Left renal cortex interstitium (tissue), 4 donors: Measurements from ENCODE around the gene FAM98C. TPM values are rescaled to one million over a fixed set of nuclear protein-coding genes. Genes with fewer than 3 reads are reported as not detected.
A peak's percentile ranks its signal among the peaks of the same experiment; 100 is the strongest.
"Not testable (repeated sequence)": the region's sequence is repeated elsewhere in the genome, so short reads cannot be mapped to it uniquely, and the experiment has no call there.

Experiments used
- DNase-seq, 4 donors: peaks; one replicate each; pipeline ENCODE4 v3.0.0-alpha.2; 2013; ENCODE audit warnings: low read depth in 4 of 4, low spot score in 2 of 4, missing footprints in 1 of 4
- polyA plus RNA-seq, 4 donors: library from polyadenylated mRNA; unstranded; fragments of 120-200 nt; gene quantifications; one replicate each; pipeline ENCODE4 v1.2.1, GENCODE V29; 2013; ENCODE audit not compliant: insufficient read length in 4 of 4

Gene FAM98C
- polyA plus RNA-seq, 4 donors, result 12.2 to 20.2 (median 18.6) TPM

DNA sequence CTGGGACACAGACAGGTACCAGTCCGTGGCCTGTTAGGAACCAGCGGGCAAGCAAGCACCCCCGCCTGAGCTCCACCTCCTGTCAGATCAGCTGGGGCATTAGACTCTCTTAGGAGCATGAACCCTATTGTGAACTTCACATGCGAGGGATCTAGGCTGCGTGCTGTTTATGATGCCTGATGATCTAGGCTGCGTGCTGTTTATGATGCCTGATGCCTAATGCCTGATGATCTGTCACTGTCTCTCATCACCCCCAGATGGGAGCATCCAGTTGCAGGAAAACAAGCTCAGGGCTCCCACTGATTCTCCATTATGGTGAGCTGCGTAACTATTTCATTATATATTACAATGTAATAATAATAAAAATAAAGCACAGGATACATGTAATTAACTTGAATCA is 19.5 kb downstream of the FAM98C start:
- DNase-seq, result no peak

DNA sequence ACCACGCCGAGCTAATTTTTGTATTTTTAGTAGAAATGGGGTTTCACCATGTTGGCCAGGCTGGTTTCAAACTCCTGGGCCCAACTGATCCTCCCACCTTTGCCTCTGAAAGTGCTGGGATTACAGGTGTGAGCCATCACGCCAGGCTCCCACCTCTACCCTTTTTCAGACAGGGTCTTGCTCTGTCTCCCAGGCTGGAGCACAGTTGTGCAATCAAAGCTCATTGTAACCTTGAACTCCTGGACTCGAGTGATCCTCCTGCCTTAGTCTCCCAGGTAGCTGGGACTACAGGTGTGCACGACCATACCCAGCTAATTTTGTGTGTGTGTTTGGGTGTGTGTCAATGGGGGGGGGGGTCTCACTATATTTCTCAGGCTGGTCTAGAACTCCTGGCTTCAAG is 21.4 kb downstream of the FAM98C start:
- no peak for DNase-seq

DNA sequence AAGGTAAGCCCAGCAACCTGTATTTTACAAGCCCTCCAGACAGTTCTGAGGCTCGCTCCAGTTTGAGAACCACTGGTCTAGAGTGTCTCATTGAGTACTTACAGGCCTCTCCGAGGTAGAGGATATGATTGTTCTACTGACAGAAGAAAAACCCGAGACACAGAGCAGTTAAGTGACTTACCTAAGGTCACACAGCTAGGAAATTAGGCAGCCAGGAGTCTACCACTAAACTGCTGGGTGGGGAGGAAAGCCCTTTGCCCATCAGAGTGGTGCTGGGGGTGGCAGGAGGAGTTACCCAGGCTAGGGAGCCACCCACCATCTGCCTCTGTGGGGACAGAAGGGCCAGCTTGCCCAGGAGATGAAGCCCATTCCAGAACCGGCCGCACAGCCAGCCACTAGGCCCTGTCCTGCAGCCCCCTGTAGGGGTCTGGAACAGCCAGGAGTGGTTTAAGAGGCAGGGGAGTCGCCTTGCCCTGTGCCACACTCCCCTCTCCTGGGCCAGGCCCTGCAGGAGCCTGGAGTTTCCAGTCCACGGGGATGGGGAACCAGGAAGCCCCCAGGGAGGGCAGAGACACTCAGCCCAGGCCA is 22.4 kb downstream of the FAM98C start:
- no peak for DNase-seq

DNA sequence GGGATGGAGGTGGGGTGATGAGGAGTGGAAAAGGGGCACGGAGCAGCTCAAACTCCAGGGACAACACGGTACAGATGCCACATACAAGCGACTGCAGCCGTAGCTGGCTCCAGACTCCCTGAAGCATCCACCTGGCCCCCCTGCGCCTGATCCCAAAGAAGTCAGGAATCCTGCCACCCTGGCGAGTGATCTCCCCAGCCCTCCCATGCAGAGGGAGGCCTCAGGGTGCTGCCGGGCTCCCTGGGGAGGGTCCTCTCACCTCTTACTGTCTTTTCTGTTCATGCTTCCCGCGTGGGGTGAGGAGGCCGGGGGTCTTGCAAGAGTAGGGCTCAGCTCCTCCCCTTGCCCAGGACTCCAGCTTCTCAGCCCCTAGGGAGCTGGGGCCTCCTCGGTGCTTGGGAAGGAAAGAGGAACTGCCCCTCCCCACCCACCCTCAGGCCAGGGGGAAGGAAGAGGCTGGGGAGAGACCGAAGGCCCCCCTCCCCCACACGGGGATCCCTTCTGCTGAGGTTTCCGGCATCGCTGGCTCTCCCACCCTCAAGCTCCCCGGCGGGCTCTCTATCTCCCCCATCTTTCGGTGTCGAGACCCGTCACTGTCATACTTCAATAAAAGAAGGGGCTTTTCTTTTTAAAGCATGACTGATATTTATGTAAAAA is 23.0 kb downstream of the FAM98C start, which contains the start of gene RASGRP4:
RASGRP4 (minus strand) TSS at position 410 of the 657 bp plus-strand sequence; CDS start at position 282, 128 bp downstream.
- DNase-seq, result no peak

DNA sequence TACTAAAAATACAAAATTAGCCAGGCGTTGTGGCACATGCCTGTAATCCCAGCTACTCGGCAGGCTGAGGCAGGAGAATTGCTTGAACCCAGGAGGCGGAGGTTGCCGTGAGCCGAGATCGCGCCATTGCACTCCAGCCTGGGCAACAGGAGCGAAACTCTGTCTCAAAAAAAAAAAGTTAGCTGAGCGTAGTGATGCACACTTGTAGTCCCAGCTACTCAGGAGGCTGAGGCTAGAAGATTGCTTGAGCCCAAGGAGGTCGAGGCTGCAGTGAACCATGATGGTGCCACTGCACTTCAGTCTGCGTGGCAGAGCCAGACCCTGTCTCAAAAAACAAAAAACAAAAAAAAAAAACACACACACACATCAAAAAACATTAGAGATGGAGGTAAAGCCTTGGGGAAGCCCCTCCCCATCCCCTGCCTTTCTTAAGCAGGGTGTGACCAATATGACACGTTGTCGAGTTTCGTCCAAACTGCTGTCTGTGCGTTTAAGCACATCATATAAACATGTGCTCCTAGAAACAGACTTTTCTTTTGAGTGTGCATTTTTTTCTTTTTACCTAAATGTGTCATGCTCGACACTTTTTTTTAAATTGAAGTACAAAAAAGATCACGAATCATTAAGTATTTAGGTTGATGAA is 24.3 kb downstream of the FAM98C start:
- not testable (repeated sequence) for DNase-seq

DNA sequence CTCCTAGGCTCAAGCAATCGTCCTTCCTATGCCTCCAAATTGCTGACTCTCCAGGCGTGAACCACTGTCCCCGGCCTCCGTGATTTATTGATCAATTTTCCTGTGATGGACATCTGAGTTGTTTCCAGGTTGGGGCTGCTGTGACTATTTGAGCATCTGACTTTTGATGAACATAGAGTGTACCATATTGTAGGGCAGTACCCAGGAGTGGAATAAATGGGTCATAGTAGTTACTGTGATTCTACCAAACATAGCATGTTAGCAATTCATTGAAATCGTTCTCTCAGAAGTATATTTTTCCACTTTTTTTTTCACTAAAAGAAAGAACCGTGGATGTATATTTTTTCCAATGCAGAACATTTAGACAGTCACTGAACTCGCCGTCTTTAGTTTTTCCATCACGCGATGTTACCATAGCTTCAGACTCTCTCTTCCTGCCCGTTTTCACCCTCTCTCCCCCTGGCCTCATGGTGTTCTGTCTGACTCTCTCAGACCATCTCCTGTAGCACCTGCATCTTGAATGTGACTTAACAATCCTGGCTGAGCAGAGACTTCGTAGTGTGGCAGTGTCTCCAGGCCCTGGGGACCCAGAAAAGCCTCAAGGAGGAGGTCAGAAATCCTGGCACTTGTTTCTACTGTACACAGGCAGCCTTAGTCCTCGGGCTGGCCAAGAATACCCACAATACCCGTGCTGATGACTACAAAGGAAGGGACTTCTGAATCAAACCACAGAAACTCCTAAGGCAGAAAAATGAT is 26.3 kb downstream of the FAM98C start:
- no peak for DNase-seq

DNA sequence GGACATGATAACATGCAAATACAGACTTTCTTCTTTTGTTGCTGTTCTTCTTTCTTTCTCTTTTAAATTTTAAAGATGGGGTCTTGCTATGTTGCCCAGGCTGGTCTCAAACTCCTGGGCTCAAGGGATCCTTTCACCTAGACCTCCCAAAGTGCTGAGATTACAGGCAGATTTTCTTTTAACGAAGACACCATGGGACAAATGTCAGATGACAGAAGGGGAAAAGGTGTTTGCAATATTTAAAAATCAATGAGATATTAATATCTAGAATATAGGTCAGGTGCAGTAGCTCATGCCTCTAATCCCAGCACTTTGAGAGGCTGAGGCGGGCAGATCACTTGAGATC is 26.9 kb downstream of the FAM98C start:
- DNase-seq, result no peak

DNA sequence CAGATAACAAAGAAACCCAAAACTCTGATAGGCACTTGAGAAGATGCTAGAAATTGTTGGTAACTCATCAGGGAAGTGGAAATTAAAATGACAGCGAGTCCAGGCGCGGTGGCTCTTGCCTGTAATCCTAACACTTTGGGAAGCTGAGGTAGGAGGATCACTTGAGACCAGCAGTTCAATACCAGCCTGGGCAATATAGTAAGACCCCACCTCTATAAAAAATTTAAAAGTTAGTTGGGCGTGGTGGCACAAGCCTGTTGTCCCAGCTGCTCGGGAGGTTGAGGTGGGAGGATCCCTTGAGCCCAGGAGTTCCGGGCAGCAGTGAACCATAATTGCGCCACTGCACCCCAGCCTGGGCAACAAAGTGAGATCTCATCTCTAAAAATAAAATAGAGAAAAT is 28.0 kb downstream of the FAM98C start:
- no peak for DNase-seq

DNA sequence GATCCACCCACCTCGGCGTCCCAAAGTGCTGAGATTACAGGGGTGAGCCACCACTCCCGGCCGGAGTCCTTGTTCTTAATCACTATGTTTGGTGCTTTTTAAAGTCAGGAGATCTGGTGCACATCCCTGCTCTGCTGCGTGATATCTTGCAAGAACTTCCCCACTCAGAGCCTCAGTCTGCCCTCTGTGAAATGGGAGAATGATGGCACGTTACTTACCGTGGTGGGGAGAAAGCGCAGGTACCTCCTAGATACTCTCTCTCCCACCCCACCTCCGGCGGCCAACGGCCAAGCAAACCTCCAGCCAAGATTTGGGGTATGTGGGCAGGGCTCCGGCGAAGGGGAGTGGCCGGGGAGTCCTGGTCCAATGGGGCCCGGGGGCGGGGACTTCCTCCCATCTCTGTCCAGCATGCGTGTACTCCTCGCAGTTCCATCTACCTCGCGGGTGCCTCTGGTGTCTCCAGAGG is 30.4 kb downstream of the FAM98C start, which contains the start of gene RYR1:
RYR1 (plus strand) TSS at position 424 of the 466 bp plus-strand sequence. CDS start 139 bp downstream, outside the sequence.
- DNase-seq, result no peak

DNA sequence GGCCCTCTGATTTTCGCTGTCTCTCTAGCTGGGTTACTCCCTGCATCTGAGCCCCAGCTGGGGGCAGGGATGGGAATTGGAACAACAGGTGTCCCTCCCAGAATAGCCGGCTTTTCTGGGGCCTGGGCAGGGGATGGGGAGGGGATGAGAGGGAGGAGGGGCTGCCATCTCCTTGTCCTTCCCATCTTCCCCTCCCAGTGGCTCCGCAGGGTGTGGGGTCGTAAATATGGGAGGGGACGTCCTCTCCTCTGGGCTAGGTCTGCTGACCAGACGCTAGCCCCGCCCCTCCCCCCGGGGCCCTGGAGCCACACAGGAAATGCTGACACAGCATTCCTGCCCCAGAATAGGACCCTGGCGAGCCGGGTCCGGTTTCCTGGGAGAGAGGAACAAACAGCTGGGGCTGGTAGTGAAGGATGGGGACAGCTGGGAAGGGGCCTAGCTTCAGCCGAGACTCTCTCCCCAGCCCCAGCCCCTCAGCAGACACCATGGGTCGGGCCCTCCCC is 31.7 kb downstream of the FAM98C start:
- peak in 1 of 4 donors; percentile 46 for DNase-seq

DNA sequence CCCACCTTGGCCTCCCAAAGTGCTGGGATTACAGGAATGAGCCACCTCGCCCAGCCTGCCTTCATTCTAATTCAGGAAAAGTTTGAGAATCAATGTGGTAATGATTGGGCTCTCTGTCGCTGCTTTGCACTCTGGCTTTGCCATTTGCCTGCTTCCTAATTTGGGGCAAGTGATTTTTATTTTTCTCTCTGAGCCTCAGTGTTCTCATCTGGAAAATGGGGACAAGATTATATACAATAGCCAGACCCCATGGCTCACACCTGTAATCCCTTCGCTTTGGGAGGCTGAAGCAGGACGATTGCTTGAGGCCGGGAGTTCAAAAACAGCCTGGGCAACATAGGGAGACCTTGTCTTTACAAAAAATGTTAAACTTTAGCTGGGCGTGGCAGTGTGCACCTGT is 34.4 kb downstream of the FAM98C start:
- DNase-seq, result no peak

DNA sequence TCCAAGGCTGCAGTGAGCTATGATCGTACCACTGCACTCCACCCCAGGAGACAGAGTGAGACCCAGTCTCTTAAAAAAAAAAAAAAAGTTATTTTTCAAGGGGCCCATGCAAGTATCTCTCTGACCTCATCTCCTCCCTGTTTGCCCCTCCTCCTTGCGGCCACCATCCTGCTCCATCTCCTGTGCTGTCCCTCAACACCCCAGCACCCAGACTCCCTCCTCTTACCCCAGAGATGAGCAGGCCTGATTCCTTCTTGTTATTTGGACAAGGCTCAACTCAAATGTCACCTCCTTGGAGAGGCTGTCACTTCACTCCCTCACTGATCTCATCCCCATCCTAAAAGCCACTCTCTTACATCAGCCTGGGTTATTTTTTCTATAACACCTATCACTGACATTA is 35.0 kb downstream of the FAM98C start:
- no peak for DNase-seq

DNA sequence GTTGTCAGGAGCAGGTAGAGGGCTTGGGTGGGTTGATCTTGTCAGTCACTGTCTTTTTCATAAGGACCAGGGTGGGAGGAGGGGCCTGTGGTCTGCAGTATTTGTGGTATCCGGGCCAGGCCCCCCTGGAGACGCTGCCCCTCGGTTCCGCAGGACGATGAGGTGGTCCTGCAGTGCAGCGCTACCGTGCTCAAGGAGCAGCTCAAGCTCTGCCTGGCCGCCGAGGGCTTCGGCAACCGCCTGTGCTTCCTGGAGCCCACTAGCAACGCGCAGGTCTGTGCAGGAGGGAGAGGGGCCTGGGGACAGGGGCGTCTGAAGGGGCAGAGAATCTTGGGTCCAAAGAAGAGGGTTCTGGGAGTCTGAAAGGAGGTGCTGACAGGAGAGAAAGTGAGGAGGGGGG is 37.7 kb downstream of the FAM98C start:
- no peak for DNase-seq

DNA sequence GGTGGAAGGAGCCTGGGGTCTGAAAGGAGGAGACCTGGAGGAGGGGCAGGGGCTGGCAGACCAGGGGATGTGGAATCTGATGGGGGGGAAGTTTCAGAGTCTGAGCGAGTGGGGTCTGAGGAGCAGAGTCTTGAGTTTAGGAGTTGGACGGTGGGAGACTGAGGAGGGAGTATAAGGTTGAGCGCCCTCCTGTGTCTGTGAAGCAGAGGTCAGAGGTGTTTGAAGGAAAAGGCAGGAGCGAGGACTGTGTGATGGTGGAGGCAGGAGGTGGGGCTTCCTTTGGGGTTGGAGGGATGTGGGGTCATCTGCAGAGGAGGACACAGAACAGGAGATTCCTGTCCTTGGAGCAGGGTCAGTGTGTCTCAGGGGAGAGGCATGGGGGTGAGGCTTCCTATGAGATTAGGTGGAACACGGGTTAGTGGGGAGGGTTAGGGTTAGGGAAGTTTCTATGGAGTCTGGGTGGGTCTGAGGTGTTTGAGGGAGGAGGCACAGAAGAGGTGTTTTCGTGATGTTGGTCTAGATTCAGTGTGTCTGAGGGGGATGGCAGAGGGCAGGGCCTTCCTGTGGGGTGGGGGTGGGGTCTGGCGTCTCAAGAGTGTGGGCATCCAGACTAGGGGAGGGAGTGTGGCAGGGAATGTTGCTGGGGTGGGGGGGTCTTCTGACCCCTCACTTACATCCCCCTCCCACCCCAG is 38.9 kb downstream of the FAM98C start:
- DNase-seq, result no peak

DNA sequence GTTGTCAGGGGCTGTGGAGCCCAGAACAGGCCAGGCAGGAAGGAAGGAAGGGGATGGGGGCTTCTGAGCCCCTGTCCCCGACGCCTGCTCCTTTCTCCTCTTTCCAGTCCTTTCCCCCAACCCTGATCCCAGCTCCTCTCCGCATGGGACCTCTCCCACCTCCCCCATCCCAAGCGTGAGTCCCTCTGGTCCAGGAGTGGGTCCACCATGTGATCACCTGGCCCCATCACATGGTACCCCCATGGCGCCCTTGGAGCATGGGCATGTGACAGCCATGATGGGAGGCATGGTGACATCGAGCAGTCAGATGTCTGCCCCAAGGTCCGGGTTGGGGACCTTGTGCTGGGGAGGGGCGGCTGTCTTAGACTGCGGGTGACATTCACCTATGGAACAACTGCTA is 39.8 kb downstream of the FAM98C start:
- no peak for DNase-seq

DNA sequence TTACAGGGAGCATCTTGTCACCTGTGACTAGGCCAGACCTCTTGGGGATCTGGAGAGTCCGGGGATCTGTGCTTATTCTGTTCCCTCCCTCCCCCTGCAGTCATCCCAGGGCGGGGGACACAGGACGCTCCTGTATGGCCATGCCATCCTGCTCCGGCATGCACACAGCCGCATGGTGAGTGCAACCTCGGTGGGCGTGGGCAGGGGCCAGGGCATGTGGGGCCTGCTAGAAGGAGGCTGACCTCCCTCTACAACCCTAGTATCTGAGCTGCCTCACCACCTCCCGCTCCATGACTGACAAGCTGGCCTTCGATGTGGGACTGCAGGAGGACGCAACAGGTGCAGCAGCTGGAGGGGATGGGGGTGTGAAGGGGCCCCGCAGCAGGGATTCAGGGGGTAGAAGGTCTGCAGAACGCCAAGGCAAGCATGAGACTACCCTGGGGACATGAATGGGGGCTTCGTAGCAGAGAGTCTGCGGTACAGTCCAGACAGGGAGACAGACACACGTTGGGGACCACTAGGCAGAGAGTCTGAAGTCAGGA is 40.6 kb downstream of the FAM98C start:
- DNase-seq, result no peak

DNA sequence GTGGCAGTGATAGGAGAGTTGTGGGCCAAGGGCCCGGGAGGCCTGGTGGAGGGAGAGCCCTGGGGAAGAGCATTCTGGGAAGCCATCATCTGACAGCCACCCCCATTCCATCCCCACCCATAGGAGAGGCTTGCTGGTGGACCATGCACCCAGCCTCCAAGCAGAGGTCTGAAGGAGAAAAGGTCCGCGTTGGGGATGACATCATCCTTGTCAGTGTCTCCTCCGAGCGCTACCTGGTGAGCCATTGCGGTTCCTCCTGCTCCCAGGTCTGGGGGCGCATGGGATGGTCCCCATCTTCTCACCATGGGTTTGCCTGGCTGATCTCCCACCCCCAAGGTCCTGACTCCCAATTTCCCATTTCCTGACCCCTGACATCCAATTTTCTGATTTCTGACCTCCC is 41.1 kb downstream of the FAM98C start:
- DNase-seq, result no peak

DNA sequence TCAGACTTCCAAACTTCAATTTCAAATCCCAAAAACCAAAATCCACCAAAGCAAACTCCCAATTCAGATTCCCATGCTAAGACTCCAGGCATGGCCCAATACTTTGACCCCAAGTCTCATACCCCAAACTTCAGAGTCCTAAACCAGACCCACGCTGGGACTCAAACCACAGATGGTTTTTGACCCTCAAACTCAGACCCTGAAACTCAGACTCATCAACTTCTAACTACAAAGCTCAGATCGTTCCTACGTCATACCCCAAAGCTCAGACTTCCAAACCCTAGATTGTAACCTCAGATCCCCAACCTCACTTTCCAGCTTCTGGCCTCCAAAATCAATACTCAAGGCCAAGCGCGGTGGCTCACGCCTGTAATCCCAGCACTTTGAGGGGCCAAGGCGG is 42.5 kb downstream of the FAM98C start:
- no peak for DNase-seq

DNA sequence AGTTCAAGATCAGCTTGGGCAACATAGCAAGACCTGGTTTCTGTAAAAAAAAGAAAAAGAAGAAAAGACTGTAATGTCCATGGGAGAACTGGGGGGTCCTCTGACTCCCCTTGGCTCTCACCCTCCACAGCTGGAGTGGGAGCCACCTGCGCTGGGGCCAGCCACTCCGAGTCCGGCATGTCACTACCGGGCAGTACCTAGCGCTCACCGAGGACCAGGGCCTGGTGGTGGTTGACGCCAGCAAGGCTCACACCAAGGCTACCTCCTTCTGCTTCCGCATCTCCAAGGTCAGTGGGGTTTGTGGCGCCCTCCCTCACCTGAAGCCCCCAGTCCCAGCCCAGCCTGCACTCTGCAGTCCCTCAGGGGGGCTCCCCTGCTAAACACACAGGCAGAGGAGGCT is 45.3 kb downstream of the FAM98C start:
- no peak for DNase-seq

DNA sequence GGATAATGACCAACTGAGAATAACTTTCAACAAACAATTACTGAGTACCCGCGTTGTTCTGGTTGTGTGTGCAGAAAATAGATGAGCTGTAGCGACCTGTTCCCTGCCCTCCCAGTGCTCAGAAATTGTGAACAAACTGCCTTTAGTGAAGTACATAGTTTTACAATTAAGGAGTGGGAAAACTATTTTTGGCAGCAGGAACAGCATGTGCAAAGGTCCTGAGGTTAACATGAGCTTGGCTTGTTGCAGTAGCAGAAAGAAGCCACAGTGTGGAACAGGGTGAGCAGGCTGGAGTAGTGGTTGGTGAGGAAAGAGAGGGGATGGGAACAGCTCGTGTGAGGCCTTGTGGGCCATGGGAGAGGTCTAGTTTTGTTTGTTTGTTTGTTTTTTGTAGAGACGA is 46.6 kb downstream of the FAM98C start:
- DNase-seq, result no peak
